Measurements from ENCODE around the gene BFSP2.

BFSP2 gene

DNA sequence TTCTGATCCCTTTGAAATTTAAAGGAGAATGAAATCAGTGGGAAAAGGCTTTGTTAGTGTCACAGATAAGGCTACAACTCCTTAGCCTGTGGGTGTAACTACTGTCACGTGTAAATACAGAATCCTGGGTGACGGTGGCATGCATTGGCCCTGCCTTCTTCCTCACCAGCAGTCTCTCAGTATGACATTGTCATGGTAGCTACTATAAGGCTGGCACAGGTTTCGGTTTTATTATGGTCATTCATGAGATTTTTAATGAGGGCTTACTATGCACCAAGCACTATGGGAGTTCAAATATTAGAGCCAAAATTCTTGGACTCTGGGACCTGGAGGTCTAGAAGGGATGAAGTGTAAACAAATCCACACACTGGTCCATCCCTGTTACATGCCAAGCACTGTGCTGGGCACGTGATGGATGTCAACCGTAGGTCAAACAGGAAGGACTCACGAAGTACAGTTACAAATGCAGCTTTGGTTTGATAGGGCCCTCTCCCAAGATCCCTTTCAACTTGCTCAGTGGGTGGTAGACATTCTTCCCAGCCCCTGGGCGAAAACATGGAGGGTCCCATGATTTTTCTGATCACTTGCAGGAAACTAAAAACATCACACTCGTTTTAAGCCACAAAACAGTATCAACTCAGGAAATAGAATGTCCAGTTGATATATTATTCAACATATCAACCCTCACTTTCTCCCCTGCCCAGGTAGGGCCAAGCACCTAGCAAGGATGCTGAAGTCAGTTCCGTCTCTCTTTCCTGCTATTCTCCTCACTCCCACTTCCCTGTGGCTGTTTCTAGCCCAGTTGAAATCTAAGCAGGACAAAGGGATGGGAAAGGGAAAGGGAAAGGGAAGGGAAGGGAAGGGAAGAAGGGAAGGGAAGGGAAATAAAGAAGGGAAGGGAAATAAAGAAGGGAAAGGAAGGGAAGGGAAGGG lies 25.3 kb downstream of the BFSP2 start:
- no peak for DNase-seq

DNA sequence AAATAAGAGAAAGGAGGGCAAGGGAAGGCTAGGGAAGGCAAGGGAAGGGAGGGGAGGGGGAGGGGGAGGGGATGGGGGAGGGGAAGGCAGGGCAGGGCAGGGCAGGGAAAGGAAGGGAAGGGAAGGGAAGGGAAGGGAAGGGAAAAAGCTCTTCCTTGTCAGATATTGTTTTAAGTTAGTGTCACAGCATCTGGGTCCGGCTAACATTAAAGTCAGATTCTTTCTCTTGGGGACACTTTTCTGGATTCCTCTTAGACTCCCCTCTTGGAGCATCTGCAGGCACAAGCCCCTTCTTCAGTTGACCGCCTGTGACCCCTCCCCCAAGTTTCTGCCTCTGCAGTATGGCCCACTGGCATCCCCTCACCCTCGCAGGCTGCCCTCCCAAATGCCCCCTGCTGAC lies 26.0 kb downstream of the BFSP2 start:
- no peak for DNase-seq

GRCh38 chr3:133426721-133427120 lies 26.9 kb downstream of the BFSP2 start:
- DNase-seq, result no peak

- DNase-seq, result no peak
Measured at GRCh38 chr3:133428552-133428951, 28.7 kb downstream of the BFSP2 start.

DNA sequence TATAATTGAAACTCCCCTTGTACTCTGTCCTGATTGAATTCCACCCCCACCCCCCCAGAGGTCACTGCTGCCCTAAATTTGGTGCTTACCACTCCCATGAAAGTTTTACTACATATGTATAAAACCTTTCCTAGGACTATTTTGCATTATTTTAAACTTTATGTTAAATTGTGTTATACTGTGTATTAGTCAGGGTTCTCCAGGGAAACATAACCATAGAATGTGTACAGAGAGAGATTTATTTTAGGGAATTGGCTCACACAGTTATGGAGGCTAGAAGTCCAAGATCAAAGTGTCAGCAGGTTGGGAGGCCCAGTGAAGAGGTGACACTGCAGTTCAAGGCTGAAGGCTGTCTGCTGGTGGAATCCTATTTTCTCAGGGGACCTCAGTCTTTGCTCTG lies 29.2 kb downstream of the BFSP2 start:
- no peak for DNase-seq

- no peak for DNase-seq
Measured at GRCh38 chr3:133439563-133439962, 39.7 kb downstream of the BFSP2 start.

DNA sequence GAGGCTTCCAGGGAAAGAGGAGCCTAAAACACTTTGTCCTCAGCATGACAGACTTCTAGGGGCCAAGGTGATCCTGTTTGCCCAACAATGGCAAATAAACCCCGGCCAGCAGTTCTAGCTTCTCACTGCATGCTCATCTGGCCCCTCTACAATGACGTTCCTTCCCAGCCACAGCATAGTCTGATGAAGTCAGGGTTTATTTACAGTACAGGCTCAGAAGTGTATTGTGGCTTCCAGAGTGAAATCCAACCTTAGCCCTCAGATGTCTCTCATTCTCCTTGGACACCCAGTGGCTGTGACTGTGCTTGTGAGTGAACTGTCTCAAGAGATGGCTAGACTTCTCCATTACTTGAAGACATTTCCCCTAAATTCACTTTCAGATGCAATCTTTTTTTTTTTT lies 40.8 kb downstream of the BFSP2 start:
- DNase-seq, result no peak

DNA sequence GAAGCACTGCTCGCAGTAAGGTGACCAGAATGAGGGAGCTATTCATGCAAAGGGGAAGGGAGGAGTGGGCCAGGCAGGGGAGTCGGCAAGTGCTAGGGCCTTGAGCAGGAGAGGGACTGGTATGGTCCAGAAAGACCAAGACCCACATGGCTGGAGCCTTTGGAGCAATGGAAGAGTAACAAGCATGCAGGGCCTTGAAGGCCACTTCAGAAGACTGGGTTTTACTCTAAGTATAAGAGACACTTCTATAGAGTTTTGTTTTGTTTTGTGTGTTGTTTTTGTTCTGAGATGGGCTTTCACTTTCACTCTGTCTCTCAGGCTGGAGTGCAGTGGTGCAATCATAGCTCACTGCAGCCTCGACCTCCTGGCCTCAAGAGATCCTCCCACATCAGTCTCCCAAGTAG lies 42.0 kb downstream of the BFSP2 start:
- no peak for DNase-seq

DNA sequence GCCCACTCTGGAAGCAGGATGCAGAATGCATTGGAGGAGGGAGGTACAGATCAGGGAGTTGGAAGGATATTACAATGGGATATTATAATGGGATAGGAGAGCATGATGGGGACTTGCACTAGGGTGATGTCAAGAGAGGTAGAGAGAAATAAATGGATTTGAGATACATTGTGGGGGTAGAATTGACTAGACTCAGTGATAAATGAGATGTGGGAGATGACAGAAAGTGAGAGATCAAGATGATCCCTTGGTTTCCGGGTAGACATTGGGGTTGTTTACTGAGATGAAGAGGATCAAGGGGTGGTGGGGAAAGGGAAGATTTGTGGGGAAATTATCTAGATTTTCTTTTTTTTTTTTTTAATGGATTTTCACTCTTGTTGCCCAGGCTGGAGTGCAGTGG lies 42.7 kb downstream of the BFSP2 start:
- no peak for DNase-seq

DNA sequence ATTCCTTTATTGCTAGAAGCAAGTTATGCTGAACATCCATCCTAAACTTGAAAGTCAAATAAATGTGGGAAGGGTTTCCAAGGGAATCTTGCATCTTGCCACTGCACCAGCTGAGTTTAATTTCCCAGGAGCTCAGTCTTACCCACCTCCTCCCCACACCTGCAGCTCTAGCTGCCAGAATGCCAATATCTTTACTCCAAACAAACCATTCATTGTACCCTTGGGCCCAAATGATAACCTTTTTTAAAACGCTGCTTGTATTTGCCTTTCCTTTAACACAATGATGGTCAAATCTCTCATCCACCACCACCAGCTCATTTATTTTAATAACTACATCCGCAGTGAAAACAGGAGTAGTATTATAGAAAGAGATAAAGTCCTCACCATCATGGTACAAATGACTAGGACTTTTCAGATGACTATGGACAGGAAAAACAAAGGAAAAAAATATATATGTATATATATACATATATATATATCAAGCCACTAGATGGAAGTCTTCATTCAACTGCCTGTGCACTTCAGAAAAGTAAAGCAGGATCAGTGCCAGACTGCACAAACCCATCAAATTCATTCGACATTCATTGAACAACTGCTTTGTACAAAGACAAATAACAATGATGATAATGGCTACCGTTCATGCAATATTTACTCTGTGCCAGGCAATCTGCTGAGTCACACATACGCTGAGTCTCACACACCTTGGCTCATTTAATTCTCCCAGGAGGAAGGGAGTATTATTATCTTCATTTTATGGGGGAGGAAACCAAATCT lies 44.0 kb downstream of the BFSP2 start:
- no peak for DNase-seq

GRCh38 chr3:133444423-133444774 lies 44.5 kb downstream of the BFSP2 start:
- DNase-seq, result no peak

DNA sequence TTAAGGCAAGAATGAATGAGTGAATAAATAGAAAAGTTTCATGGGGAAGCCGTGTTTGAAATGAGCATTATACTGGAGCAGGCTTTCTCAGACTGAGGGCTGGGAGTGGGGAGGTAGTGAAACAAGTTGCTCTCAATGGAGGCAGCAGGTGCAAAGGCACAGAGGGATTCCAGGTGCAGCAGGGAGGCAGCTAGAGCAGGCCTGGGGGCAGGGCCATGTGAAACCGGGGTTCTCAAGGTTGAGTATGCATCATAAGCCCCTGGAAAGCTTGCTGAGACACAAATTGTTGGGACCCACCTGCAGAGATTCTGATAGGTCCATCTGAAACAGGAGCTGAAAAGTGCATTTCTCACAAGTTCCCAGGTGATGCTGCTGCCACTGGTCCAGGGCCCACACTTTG lies 45.3 kb downstream of the BFSP2 start:
- no peak for DNase-seq

- no peak for DNase-seq
Measured at GRCh38 chr3:133447750-133448477, 48.1 kb downstream of the BFSP2 start.

DNA sequence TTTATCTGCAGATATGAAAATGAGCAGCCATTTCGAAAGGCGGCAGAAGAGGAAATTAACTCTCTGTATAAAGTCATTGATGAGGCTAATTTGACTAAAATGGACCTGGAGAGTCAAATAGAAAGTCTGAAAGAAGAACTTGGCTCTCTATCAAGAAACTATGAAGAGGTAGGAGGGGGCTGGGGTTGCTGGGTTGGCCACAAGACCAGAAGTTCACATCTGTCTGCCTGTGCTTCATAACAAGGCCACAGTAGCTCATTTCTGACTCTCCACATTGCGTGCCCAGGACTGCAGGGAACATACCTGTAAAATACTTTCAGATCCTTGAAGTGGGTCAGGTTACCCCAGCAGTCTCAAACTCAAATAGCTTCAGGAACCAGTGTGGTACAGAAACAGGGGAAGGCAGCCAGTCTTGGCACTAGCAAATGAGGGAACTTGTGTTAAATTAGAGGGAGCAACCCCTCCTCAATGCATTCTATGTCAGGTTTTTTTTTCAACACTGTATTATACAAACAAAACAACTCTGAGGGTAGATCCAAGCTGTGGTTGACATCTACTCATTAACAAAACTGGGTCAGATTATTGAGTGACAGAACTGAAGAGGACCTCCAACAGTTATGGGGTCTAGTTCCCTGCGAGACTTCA lies 48.7 kb downstream of the BFSP2 start:
- no peak for DNase-seq

DNA sequence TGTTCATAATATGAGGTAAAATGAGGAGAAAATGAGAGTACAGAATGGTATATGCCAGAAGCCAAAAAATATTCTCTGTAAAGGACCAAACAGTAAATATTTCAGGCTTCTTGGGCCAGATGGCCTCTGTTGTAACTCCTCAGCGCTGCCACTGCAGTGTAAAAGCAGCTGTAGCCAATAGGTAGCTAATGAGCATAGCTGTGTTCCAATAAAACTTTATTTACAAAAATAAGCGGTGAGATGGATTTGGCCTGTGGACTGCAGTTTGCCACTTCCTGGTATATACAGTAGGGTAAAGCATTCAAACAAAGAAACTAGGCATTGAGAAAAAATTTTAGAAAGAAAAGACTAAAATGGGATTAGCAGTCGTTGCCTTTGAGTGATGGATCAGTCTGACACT lies 51.5 kb downstream of the BFSP2 start:
- no peak for DNase-seq

DNA sequence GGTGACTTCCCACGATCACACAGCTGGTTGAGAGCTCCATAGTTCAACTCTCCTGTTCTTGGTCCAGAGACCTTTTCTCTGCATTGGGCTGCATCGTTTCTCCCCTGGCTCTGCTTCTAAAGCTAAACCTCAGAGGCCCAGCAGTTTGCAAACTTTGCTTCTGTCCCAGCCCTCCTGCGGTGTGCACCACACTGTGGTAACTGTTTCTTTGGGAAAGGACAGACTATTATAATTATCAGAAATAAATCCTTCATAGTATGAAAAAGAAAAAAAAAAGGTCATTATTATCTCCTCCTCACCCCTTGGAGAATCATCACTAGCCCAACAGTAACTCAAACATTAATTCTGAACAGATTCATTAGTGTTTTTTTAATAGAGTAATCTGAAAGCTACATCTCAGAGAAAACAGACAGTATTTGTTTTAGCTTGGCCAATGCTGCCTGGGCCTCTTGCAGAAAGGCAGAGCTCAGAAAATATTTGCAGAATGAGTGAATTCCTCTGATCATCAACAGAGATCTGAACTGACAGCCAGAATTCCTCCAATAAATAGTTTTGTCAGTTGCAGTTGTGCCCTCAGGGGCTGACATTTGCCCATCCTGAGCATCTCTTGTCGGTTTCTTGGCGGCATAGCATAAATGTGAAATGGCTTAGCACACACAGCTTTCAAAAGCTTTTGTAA lies 52.9 kb downstream of the BFSP2 start:
- no peak for DNase-seq

- DNase-seq, result no peak
Measured at GRCh38 chr3:133453383-133453782, 53.5 kb downstream of the BFSP2 start.

- DNase-seq, result no peak
Measured at GRCh38 chr3:133455281-133455680, 55.4 kb downstream of the BFSP2 start.

GRCh38 chr3:133455960-133456359 lies 56.1 kb downstream of the BFSP2 start:
- no peak for DNase-seq

GRCh38 chr3:133457025-133457424 lies 57.2 kb downstream of the BFSP2 start:
- no peak for DNase-seq

DNA sequence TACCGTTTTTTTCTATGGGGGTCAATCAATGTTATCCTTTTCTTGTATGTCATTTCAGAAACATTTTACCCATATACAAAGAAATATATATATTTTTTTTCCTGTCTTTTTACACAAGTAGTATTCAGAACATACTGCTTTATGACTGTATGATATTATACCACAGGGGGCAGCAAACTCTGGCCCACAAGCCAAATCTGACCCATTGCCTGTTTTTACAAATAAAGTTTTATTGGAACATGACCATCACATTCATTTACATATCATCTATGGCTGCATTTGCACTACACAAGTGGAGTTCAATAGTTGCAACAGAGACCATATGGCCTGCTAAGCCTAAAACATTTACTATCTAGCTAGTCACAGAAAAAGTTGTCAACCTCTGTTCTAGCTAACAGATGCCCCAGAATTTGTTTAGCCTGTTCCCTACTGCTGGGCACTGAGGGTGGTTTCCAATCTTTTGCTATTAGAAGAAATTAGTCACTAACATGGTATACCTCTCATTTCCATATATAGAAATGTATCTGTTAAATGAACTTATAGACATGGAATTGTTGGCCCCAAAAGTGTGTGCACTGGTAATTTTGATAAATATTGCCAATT lies 57.7 kb downstream of the BFSP2 start:
- DNase-seq, result peak; percentile 78

DNA sequence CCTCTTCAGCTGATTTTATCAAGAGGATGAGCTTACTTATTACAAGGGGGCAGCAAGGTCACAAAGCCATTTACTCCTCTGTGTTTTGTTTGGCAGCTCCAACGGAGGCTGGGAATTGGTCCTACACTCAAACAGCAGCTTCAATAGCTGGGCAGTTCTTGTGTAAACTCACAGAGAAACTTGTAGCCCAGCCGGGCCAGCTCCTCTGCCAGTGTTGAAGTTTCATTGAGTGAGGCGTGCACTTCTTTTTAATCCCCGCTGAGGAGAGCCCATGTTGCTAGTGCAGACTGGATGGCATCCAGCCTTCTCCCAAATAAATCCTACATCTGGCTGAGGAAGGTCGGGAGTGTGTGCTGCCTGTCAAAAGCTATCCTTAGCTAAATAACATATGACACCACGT lies 59.5 kb downstream of the BFSP2 start:
- peak; percentile 60 for DNase-seq
